Activated CD8-positive, alpha-beta memory T cell treated with anti-CD3 and anti-CD28 coated beads, Interleukin-2, amount 50 U/mL, for 24 hours (primary cell): ENCODE measurements around the gene AP3B1.

Experiments
- DNase-seq: peaks from one replicate; pipeline ENCODE4 v3.0.0-alpha.2; 2020; ENCODE audit errors: extremely low read depth

The AP3B1 gene, protein sequence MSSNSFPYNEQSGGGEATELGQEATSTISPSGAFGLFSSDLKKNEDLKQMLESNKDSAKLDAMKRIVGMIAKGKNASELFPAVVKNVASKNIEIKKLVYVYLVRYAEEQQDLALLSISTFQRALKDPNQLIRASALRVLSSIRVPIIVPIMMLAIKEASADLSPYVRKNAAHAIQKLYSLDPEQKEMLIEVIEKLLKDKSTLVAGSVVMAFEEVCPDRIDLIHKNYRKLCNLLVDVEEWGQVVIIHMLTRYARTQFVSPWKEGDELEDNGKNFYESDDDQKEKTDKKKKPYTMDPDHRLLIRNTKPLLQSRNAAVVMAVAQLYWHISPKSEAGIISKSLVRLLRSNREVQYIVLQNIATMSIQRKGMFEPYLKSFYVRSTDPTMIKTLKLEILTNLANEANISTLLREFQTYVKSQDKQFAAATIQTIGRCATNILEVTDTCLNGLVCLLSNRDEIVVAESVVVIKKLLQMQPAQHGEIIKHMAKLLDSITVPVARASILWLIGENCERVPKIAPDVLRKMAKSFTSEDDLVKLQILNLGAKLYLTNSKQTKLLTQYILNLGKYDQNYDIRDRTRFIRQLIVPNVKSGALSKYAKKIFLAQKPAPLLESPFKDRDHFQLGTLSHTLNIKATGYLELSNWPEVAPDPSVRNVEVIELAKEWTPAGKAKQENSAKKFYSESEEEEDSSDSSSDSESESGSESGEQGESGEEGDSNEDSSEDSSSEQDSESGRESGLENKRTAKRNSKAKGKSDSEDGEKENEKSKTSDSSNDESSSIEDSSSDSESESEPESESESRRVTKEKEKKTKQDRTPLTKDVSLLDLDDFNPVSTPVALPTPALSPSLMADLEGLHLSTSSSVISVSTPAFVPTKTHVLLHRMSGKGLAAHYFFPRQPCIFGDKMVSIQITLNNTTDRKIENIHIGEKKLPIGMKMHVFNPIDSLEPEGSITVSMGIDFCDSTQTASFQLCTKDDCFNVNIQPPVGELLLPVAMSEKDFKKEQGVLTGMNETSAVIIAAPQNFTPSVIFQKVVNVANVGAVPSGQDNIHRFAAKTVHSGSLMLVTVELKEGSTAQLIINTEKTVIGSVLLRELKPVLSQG

GRCh38 chr5:78294248-78295034, at the start of gene AP3B1:
AP3B1 (minus strand) TSS chr5:78294698; CDS start chr5:78294579, 119 bp downstream.
- peak; percentile 92 for DNase-seq

GRCh38 chr5:78341440-78341839, 46.9 kb upstream of the AP3B1 start:
- no peak for DNase-seq

- no peak for DNase-seq
Measured at GRCh38 chr5:78339617-78340436, 45.3 kb upstream of the AP3B1 start.

- DNase-seq, result no peak
Measured at GRCh38 chr5:78336698-78337097, 42.2 kb upstream of the AP3B1 start.

DNA sequence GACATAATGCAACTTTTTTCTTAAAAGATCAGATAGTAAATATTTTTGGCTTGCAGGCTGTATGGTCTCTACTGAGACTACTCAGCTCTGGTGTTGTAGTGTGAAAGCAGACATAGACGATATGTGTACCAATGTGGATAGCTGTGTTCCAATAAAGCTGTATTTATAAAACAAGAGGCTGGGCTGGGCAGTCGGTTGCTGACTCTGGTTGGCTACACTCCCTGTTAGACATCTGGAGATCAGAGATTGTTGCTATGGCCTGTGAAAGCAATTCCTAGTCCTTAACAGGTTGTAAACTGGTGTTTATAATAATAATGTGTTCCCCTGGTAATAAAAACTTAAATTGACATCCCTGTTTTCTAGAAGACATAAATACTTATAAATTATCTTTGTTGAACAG, 41.5 kb upstream of the AP3B1 start:
- DNase-seq, result no peak

GRCh38 chr5:78334811-78335210, 40.3 kb upstream of the AP3B1 start:
- no peak for DNase-seq

- no peak for DNase-seq
Measured at GRCh38 chr5:78331523-78332080, 37.1 kb upstream of the AP3B1 start.

DNA sequence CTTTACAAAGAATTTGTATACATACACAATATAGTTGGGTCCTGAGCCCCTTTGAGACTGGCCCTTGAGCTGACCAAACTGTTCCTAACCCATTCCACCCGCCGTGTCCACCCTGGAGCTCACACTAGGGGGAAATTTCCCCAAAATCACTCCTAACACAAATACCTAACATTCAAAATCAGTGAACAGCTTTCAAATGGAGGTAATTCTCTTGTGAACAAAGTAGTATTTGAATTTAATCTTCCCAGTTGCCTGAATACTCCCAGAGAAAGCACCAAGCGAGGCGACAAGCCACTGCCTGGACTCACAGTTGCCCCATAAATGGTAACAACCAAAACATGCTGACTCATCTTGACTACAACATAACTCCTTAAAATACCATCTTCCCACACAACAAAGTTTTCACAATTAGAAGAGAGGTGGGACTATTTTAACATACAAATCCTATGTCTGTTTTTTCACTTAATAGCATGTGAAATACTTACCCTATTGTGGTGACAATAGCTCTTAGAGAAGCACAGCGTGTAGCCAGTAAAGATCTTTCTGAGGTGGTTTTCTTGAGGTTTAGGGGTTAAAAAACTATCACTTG, 34.2 kb upstream of the AP3B1 start:
- no peak for DNase-seq

DNA sequence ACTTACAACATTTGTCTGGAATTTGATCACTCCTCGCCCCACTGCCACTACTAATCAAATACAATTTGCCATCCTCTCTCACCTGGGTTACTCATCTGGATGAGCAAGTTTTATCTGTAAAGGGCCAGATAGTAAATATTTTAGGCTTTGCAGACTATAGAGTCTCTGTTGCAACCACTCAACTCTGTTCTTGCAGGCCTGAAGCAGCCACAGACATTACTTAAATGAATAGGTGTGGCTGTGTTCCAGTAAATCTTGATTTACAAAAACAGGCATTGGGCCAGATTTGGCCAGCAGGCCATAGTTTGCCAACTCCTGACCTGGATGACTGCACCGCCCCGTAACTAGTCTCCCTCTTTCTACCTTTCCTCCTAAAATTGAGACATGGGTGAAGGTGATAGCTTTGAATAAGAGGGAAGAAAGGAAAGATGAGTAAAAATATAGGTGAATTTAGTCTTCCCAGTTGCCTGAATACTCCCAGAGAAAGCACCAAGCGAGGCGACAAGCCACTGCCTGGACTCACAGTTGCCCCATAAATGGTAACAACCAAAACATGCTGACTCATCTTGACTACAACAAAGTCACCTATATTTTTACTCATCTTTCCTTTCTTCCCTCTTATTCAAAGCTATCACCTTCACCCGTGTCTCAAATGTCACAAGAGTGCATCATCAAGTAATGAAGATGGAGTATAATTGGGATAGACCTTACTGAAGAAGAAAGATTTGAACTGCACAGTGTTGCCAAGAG, 33.4 kb upstream of the AP3B1 start:
- no peak for DNase-seq

- DNase-seq, result no peak
Measured at GRCh38 chr5:78326930-78327329, 32.4 kb upstream of the AP3B1 start.

- DNase-seq, result no peak
Measured at GRCh38 chr5:78323241-78323640, 28.7 kb upstream of the AP3B1 start.

GRCh38 chr5:78320401-78320800, 25.9 kb upstream of the AP3B1 start:
- no peak for DNase-seq

DNA sequence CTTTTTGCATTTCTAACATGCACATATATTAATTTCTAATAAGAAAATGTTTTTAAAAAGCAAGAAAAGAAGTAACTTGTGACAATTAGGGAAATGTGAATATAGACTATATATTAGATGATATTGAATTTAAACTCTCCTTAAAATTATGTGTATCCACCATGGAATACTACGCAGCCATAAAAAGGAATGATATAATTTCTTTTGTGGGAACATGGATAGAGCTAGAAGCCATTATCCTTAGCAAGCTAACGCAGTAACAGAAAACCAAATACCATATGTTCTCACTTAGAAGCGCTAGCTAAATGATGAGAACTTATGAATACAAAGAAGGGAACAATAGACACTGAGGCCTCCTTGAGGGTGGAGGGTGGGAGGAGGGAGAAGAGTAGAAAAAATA, 23.8 kb upstream of the AP3B1 start:
- DNase-seq, result no peak

DNA sequence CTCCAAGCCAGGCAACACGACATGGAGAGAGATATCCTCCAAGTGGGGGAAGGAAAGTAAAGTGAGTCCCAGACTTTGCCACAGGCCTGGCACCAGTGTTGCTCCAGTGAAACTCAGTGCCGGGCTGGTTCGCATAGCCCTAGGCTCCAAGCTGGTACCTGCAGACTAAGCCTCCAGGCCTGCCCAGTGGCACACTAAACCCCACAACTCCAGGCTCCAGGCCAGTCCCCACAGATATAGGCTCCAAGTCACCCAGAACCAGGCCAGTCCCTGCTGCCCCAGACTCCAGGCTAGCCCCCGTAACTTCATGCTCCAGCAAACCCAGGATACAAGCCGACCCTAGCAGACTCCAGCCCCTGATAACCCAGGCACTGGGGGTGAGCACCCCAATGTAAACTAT, 23.0 kb upstream of the AP3B1 start:
- no peak for DNase-seq

DNA sequence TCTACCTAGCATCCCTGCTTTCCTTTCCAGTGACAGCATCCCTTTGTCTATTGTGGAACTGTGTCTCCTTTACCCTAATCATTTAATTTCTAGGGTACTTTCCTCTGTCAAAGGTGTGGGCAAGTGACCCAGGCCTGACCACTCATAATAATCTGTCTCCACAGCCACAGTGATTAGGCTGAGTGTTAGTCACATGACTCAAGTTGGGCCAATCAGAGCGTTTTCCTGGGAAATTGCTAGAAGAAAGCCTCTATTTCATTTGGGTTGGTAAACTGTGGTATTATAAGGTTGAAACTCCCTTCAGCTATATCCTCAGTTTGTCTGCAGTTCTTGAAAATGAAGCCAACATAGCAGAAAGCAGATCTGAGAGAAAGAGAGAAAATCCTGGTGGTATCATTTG, 14.2 kb upstream of the AP3B1 start:
- no peak for DNase-seq

DNA sequence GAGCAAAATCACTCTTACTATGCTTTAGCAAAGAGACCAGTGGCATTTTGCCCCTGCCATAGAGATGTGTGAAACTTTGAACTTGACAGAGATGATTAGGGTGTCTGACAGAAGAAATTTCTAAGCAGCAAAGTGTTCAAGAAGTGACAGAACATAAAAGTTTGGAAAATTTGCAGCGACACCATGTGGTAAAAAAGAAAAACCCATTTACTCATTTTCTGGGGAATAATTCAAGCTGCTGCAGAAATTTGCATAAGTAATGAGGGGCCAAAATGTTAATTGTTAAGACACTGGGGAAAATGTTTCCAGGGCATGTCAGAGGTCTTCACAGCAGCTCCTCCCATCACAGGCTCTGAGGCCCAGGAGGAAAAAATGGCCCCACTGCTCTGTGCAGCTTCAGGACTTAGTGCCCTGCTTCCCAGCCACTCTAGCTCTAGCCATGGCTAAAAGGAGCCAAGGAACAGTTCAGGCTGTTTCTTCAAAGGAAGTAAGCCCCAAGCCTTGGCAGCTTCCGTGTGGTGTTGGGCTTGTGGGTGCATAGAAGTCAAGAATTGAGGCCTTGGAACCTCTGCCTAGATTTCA, 6.1 kb upstream of the AP3B1 start:
- no peak for DNase-seq

DNA sequence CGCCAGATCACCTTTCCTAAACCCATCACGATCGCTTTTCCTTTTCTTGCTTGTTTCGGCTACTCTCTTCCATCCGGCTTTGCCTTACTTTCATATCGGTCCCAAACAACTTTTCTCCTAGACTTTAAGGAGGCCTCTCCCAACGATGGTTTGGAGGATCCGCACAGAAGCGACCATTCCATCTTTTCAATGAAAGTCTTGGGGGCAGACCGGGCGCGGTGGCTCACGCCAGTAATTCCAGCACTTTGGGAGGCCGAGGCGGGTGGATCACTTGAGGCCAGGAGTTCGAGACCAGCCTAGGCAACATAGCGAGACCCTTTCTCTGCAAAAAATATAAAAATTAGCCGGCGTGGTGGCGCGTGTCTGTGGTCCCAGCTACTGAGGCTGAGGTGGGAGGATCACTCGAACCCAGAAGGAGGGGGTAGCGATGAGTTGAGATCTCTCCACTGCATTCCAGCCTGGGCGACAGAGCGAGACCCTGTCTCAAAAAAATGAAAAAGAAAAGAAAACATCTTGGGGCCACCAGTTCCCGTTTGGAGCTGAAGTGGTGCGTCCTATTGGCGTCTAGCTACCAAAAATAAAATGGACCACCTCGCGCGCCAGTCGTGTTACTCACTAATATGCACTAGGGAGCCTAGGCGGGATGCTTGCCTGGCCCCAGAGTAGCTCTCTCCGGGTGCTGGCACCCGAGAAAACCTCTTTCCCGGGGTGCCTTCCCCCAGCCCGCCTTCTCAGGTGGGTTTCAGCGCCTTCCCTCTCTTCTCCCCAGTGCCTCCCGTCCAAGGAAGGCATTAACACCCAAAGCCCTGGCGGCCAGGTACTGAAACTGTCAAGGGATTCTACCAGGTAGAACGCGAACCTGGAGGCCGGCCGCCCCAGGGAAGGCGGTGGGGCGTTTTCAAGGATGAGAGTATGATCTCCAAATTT, 800 bp upstream of the AP3B1 start:
- DNase-seq, result peak; percentile 1

- no peak for DNase-seq
Measured at GRCh38 chr5:78293851-78294247, 649 bp downstream of the AP3B1 start.
